GM19351 (cell line): ENCODE results near the gene RC3H2.
A peak's percentile ranks its signal among the peaks of the same experiment; 100 is the strongest.
"Not testable (repeated sequence)": the region's sequence is repeated elsewhere in the genome, so short reads cannot be mapped to it uniquely, and the experiment has no call there.

Source experiments
- ATAC-seq: cut with Tn5 transposase; IDR thresholded peaks from one replicate; pipeline ENCODE4 v1.9.1; 2021; ENCODE audit warnings: mild to moderate bottlenecking, moderate library complexity; ENCODE audit not compliant: unreplicated experiment

Gene RC3H2

GRCh38 chr9:122922713-122923112 is 17.6 kb upstream of the RC3H2 start:
- no peak for ATAC-seq

GRCh38 chr9:122918310-122918709 is 13.2 kb upstream of the RC3H2 start:
- ATAC-seq, result no peak

- peak; percentile 98 for ATAC-seq
These were observed 8.0 kb upstream of the RC3H2 start, which contains the start of gene ZBTB6 for GRCh38 chr9:122912964-122913673. Gene ZBTB6, minus strand, starts transcription at chr9:122913323. Its CDS starts 1,251 bp downstream, at chr9:122912072.

DNA sequence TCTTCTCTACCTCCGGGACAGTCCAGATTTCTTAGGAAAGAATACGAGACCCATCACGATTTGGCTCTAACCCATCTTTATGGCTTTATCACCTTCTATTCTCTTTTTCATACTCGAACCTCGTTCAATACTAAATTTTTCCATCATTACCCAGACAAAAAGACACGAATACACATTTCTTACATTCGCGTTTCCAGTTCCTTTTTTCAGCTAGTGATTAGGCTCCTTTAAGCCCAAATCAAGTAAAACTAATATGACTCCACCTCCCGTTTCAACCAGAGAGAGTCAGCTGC is 7.5 kb upstream of the RC3H2 start:
- no peak for ATAC-seq

DNA sequence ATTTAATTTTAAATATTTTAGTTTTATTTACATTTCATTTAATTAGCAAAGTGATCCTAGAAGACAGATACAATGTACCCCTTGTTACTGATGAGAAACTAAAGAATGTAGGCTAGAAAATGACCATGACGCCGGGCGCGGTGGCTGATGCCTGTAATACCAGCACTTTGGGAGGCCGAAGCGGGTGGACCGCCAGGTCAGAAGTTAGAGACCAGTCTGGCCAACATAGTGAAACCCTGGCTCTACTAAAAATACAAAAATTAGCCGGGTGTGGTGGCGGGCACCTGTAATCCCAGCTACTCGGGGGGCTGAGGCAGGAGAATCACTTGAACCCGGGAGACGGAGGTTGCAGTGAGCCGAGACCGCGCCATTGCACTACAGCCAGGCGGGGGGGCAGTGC is 963 bp upstream of the RC3H2 start:
- ATAC-seq, result not testable (repeated sequence)

GRCh38 chr9:122904466-122904822 is 715 bp downstream of the RC3H2 start:
- ATAC-seq, result peak; percentile 20

DNA sequence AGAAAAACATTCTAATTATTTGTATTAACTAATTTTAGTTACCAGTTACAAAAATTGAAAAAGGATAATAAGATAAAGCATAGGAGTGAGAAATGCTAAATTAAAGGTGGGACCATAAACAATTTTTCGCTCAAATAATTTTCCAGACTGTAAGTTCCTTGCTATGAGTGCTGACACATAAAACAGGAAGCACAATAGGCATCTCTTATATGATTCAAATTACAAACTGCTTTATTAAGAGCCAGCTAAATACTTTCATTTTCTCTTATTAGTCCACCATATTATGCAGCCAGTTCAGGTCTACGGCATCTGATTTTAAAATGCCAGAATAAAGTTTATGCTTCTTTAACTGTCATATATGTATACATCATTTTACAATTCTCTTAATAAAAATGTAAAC is 4.4 kb downstream of the RC3H2 start:
- no peak for ATAC-seq

DNA sequence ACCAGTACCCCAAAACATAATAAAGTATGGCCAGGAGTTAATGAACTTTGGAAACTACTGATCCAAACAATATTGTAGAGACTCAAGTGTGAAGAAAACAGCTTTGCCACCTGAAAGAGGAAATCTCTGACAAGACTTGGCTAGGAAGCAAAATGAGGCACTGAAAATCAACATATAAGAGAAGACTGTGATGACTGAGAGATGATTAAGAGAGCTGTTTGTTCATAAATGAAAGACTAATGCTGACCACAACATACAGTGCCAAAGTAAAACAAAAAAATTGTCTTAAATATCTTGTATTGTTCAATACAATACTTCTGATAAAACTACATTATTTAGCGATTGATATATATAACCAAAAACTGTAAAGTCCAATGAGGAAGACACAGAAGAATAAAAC is 7.2 kb downstream of the RC3H2 start:
- no peak for ATAC-seq

DNA sequence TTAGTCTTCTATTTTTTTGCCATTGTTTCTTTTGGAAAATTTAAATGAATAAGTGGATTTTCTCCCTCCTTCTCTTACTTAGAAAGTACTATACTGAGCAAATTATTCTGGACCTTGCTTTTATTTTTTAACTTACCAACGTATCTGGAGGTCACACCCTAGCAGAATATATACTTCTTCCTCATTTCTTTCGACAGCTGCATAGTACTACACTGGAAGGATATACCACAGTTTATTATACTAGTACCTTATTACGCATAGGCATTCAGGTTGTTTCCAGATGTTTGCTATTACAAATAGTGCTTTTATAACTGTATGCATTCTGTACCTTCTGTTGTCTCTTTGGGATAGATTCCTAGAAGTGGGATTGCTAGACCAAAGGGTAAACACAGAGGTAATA is 16.7 kb downstream of the RC3H2 start:
- ATAC-seq, result no peak

- no peak for ATAC-seq
These were observed 22.0 kb downstream of the RC3H2 start for GRCh38 chr9:122883125-122883524.

DNA sequence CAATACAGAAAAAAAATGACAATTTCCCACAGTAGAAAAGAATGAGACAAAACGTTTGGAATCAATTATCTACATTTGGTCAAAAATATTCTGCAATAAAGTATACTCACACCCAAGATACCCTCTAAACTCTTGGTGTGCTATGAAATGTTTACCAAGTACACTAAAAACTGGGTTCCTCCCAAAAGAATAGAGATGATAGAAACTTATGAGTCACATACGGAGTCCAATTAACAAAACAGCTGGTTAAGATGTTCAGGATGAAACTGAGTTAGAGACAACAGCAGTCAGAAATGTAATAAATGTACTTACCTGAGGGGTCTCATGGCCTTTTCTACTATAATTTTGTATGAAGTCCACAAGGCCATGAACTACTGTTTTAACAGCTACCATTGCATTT is 25.7 kb downstream of the RC3H2 start:
- no peak for ATAC-seq

DNA sequence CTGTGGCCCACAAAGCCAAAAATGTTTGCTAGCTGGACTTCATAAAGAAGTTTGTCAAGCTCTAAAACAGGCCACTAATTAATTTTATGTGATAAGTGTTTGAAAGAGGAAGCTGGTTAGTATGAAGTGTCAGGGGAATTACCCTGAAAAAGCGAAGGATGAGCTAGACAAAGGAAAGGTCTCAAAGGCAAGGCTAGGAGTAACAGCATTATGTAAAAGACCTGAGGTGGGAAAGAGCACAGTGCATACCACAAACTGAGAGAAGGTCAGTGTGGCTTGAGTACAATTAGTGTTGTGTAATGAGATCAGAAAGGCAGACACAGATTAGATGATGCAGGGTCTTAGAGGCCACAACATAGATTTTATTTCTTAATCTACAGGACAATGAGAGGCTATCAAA is 29.6 kb downstream of the RC3H2 start:
- no peak for ATAC-seq

DNA sequence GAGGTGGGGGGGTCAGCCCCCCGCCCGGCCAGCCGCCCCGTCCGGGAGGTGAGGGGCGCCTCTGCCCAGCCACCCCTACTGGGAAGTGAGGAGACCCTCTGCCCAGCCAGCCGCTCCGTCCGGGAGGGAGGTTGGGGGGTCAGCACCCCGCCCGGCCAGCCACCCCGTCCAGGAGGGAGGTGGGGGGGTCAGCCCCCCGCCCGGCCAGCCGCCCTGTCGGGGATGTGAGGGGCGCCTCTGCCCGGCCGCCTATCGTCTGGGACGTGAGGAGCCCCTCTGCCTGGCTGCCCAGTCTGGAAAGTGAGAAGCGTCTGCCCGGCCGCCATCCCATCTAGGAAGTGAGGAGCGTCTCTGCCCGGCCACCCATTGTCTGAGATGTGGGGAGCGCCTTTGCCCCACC is 37.9 kb downstream of the RC3H2 start:
- ATAC-seq, result not testable (repeated sequence)

- ATAC-seq, result no peak
These were observed 39.1 kb downstream of the RC3H2 start for GRCh38 chr9:122866079-122866478.

GRCh38 chr9:122865300-122865699 is 39.9 kb downstream of the RC3H2 start:
- ATAC-seq, result no peak

DNA sequence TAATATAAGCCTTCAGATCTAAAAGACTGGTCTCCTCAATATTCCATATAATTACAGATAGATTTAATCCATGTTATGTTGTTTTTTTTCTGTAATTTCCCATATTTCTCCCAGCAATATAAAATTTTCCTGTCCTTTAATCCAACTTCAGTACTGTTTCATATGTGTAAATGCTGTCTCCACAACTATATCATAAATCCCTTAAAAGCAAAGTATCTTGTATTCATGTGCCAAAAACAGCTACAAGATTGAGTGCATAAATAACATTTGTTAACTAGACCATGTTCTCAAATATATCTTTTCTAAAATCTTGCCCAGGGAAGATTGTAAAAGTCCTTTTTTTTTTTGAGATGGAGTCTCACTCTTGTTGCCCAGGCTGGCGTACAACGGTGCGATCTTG is 41.8 kb downstream of the RC3H2 start:
- no peak for ATAC-seq

GRCh38 chr9:122860319-122861142 is 44.6 kb downstream of the RC3H2 start:
- ATAC-seq, result no peak

DNA sequence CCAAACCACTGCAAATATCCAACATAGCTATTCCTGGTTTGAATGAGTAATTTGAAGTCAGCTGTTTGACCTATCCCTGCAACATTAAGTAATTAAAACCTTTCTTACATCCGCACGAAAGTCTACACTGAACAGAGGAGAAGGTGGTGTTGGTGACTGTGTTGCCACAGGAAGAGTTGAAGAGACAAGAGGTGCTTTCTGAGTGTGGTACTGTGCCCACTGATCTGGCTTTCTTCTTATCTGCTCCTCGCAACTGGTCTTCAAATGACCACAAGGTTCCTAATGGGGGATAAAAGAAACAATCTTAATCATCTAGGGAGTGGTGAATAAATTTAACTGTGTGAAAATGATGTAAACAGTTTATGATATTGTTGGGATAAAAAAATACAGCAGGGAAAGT is 47.3 kb downstream of the RC3H2 start:
- ATAC-seq, result no peak

DNA sequence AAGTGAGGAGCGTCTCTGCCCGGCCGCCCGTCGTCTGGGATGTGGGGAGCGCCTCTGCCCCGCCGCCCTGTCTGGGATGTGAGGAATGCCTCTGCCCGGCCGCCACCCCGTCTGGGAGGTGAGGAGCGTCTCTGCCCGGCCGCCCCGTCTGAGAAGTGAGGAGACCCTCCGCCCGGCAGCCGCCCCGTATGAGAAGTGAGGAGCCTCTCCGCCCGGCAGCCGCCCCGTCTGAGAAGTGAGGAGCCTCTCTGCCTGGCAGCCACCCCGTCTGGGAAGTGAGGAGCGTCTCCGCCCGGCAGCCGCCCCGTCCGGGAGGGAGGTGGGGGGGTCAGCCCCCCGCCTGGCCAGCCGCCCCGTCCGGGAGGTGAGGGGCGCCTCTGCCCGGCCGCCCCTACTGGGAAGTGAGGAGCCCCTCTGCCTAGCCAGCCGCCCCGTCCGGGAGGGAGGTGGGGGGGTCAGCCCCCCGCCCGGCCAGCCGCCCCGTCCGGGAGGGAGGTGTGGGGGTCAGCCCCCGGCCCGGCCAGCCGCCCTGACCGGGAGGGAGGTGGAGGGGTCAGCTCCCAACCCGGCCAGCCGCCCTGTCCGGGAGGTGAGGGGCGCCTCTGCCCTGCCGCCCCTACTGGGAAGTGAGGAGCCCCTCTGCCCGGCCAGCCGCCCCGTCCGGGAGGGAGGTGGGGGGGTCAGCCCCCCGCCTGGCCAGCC is 52.9 kb downstream of the RC3H2 start:
- not testable (repeated sequence) for ATAC-seq

GRCh38 chr9:122848256-122848943 is 56.8 kb downstream of the RC3H2 start:
- no peak for ATAC-seq

DNA sequence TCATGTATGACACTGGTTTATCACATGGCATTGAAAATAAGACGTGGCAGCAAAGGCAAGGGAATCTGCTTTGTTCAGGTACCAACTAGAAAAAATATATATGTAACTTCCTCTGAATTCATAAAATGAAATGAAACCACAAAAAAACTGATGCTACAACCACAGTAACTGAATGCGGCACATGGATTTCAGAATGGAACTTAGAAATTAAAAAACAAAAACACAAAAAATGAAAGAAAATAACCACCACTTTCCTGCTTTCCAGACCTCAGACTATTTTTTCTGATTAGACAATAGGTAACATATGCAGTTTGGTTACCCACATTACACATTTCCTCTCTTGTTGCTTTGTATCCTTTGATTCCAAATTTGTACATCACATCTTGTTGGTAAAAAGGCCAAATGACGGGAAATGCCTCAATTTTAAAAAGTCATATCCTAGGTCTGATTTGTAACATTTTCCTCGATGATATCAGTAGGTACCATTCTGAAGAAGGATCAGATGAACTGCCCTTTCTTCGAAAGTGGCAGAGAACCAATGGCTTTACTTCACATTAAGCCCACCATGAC is 58.7 kb downstream of the RC3H2 start:
- ATAC-seq, result no peak
